Vagina (tissue), 2 donors: ENCODE results near the gene CCDC92B. TPM values are rescaled to one million over a fixed set of nuclear protein-coding genes. Genes with fewer than 3 reads are reported as not detected.

Experiments used
- DNase-seq, 2 donors: peaks; one replicate each; pipeline ENCODE4 v3.0.0-alpha.2; 2017; ENCODE audit errors: extremely low spot score in 2 of 2
- H3K27ac ChIP-seq: fragments of 200-600 bp; sonication (generic); one replicate; pipeline ENCODE4 v1.5.1; 2019
- H3K27me3 ChIP-seq: fragments of 200-600 bp; sonication (generic); one replicate; pipeline ENCODE4 v1.5.1; 2019
- H3K36me3 ChIP-seq, 2 donors: fragments of 200-600 bp; sonication (generic); one replicate each; pipeline ENCODE4 v1.5.1; 2017 to 2019
- H3K4me1 ChIP-seq: fragments of 200-600 bp; sonication (generic); one replicate; pipeline ENCODE4 v1.5.1; 2019
- H3K4me3 ChIP-seq, 2 donors: fragments of 200-600 bp; sonication (generic); 1 replicate in 1 of 2; 2 replicates in 1 of 2; pipeline ENCODE4 v1.5.1; 2016 to 2019
- H3K9me3 ChIP-seq: fragments of 200-600 bp; sonication (generic); one replicate; pipeline ENCODE4 v1.5.1; 2019
- POLR2A ChIP-seq, 2 donors: fragments of 450-650 bp; IDR thresholded peaks; one replicate each; pipeline ENCODE4 v1.6.1; 2017; ENCODE audit warnings: antibody characterized with exemption in 2 of 2, mild to moderate bottlenecking in 2 of 2, moderate library complexity in 2 of 2
- POLR2AphosphoS5 ChIP-seq, 2 donors: sonication (generic); formaldehyde crosslinking; IDR thresholded peaks; one replicate each; pipeline ENCODE4 v1.9.0; 2017; ENCODE audit warnings: antibody characterized with exemption in 2 of 2, mild to moderate bottlenecking in 2 of 2, low read depth in 1 of 2; ENCODE audit not compliant: insufficient read depth in 1 of 2
- intact Hi-C: fragments of 100-400 bp; cut with DNase I; formaldehyde crosslinking; loops from one replicate; pipeline ENCODE4 v1.15.1; 2023
- total RNA-seq: library from RNA; depleted of rRNA; stranded (reverse); fragments of >200 nt; gene quantifications from one replicate; pipeline ENCODE4 v1.2.3, GENCODE V29; 2016
- TF ChIP-seq, protein P1 (sequence below), 3 experiments: fragments of 450-650 bp in 2 of 3; fragments of 200-600 bp in 1 of 3; sonication (generic) in 1 of 3; IDR thresholded peaks; one replicate each; pipeline ENCODE4 v1.5.1; 2017 to 2019; ENCODE audit warnings: antibody characterized with exemption in 3 of 3, mild to moderate bottlenecking in 2 of 3, moderate library complexity in 2 of 3

CCDC92B gene
- total RNA-seq, 1 donor from 2014 or later, result 0.25 TPM

DNA sequence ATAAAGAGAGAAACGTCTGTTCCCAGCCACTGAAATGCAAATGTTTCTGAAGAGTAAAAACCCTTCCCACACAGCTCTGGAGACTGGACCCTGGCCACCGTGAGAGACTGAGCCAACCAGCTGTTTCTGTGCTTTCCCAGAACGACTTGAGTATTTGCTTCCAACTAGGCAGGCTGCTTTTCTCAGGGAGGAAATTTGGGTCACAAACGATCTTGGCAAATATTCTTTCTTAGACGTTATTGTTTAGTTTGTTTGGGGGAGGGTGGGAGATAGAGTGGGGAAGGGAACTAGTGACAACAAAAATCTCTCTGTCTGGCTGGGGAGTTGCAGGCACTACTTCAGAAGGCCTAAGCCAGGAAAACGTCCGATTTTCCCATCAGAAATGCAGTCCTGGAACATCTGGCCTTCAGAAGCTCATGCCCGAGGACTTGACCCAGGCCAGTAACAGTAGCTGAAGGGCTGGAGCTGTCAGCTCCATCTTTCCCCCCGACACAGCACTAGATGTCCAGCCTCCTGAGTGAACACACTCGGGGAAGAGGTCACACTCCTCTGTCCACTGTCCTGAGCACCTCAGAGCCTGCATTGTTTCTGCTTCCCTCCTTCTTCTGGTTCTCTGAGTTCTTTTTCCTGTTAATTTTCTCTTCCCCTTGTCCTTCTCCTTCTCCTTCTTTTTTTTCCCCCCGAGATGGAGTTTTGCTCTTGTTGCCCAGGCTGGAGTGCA is 4.0 kb downstream of the CCDC92B start:
- Histone ChIP-seq H3K36me3 (no peaks in the 10 kb centered on the region), H3K4me1 (peaks cover 5% of the 10 kb centered on the region), H3K9me3 (no peaks in the 10 kb centered on the region), H3K27me3 (no peaks in the 10 kb centered on the region), H3K27ac (no peak overlapping the region), H3K4me3 (no peak overlapping the region)
- TF ChIP-seq POLR2A (IDR thresholded peaks at IDR 0.05) (no peak), POLR2AphosphoS5 (IDR thresholded peaks at IDR 0.05; ENCODE audit: insufficient read depth in 1 of 2, low read depth in 1 of 2) (no peak)
- TF ChIP-seq, protein P1, sequence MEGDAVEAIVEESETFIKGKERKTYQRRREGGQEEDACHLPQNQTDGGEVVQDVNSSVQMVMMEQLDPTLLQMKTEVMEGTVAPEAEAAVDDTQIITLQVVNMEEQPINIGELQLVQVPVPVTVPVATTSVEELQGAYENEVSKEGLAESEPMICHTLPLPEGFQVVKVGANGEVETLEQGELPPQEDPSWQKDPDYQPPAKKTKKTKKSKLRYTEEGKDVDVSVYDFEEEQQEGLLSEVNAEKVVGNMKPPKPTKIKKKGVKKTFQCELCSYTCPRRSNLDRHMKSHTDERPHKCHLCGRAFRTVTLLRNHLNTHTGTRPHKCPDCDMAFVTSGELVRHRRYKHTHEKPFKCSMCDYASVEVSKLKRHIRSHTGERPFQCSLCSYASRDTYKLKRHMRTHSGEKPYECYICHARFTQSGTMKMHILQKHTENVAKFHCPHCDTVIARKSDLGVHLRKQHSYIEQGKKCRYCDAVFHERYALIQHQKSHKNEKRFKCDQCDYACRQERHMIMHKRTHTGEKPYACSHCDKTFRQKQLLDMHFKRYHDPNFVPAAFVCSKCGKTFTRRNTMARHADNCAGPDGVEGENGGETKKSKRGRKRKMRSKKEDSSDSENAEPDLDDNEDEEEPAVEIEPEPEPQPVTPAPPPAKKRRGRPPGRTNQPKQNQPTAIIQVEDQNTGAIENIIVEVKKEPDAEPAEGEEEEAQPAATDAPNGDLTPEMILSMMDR (IDR thresholded peaks at IDR 0.05), result no peak
- intact Hi-C loops, result no loop called here
- no peak for DNase-seq

DNA sequence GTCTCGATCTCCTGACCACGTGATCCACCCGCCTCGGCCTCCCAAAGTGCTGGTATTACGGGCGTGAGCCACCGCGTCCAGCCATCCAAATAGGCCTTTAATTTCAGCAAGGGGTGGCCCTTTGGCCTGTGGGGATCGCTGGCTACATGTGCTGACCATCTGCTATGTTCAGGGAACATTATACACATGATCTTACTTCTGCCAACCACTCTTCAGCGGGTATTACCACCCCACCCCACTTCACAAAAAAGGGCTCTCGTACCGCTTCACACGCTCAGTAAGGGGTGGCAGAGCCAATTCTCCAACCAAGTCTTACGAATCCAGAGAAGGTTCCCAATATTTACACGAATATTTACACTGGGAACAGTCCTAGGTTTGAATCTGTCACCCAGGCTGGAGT is 11.8 kb downstream of the CCDC92B start:
- intact Hi-C loops, result no loop called here
- DNase-seq, result no peak
- no peak overlapping the region for H3K4me3 ChIP-seq
- no peaks in the 10 kb centered on the region for H3K36me3 ChIP-seq
- H3K9me3 ChIP-seq, result no peaks in the 10 kb centered on the region
- no peak overlapping the region for H3K27ac ChIP-seq
- H3K4me1 ChIP-seq, result no peaks in the 10 kb centered on the region
- no peak for TF ChIP-seq POLR2A (IDR thresholded peaks at IDR 0.05)
- no peak for TF ChIP-seq POLR2AphosphoS5 (IDR thresholded peaks at IDR 0.05; ENCODE audit: insufficient read depth in 1 of 2, low read depth in 1 of 2)
- TF ChIP-seq, protein P1 (IDR thresholded peaks at IDR 0.05), result no peak
- H3K27me3 ChIP-seq, result no peaks in the 10 kb centered on the region

DNA sequence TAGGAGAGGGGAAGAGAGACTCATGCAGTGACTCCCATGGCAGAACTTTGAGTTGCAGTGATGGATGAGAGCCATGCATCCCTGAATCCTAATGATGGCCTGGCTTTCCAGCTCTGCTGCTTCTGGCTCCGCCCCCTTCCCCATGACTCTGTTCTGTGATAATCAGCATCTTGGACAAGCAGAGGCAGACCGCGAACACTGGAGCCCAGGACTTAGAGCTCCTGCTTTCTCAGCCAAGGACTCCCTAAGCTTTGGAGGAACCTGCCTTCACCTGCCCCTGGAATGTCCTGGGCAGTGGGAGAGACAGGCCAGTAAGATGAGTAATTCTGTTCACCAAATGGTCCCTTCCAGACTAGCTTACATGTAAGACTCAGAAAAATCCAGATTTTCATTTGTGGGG is 12.5 kb downstream of the CCDC92B start:
- H3K36me3 ChIP-seq, result no peaks in the 10 kb centered on the region
- no peaks in the 10 kb centered on the region for H3K27me3 ChIP-seq
- intact Hi-C loops, result no loop called here
- H3K9me3 ChIP-seq, result no peaks in the 10 kb centered on the region
- no peak for DNase-seq
- H3K4me1 ChIP-seq, result no peaks in the 10 kb centered on the region
- TF ChIP-seq, protein P1 (IDR thresholded peaks at IDR 0.05), result no peak
- TF ChIP-seq POLR2A (IDR thresholded peaks at IDR 0.05), result no peak
- no peak for TF ChIP-seq POLR2AphosphoS5 (IDR thresholded peaks at IDR 0.05; ENCODE audit: insufficient read depth in 1 of 2, low read depth in 1 of 2)
- no peak overlapping the region for H3K4me3 ChIP-seq
- no peak overlapping the region for H3K27ac ChIP-seq

DNA sequence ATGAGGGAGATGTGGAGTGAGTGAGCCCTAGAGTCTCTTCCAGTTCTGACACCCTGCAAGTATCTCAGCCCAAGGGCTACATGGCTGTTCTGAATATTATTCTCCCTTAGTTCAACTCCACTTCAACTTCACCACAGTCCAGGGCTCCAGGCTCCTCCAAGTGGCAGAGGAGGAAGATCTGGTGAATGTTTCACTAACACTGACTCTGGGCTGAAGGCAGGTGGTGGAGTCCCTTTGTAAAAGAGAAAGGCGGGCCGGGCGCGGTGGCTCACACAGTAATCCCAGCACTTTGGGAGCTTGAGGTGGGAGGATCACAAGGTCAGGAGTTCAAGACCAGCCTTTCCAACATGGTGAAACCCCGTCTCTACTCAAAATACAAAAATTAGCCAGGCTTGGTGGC is 13.6 kb downstream of the CCDC92B start:
- no peak for DNase-seq
- Histone ChIP-seq H3K4me3 (no peak overlapping the region), H3K9me3 (no peaks in the 10 kb centered on the region), H3K27me3 (no peaks in the 10 kb centered on the region), H3K27ac (no peak overlapping the region), H3K4me1 (no peaks in the 10 kb centered on the region), H3K36me3 (no peaks in the 10 kb centered on the region)
- TF ChIP-seq, protein P1 (IDR thresholded peaks at IDR 0.05), result no peak
- TF ChIP-seq POLR2A (IDR thresholded peaks at IDR 0.05) (no peak), POLR2AphosphoS5 (IDR thresholded peaks at IDR 0.05; ENCODE audit: insufficient read depth in 1 of 2, low read depth in 1 of 2) (no peak)
- intact Hi-C loops, result no loop called here

DNA sequence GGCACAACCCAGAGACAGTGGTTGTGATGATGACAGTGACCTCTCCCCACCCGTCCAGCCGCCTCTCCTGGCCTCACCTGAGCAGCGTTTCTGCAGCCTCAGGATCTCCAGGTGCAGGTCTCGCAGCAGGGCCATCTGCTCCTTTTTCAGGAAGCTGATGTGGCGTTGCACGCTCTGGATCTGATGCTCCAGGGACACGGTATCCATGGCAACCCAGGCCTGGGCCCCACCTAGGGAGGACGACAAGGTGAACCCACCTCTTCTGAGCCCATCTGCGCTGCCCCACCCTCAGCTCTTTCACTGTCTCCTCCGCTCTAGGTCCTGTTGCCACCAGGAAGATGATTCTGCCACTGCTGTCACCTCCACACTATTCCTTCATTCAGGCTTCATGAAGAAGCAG is 14.5 kb downstream of the CCDC92B start:
- Histone ChIP-seq H3K27ac (no peak overlapping the region), H3K27me3 (no peaks in the 10 kb centered on the region), H3K9me3 (no peaks in the 10 kb centered on the region), H3K36me3 (no peaks in the 10 kb centered on the region), H3K4me1 (no peaks in the 10 kb centered on the region), H3K4me3 (no peak overlapping the region)
- intact Hi-C loops, result no loop called here
- no peak for DNase-seq
- no peak for TF ChIP-seq POLR2A (IDR thresholded peaks at IDR 0.05)
- TF ChIP-seq, protein P1 (IDR thresholded peaks at IDR 0.05), result no peak
- TF ChIP-seq POLR2AphosphoS5 (IDR thresholded peaks at IDR 0.05; ENCODE audit: insufficient read depth in 1 of 2, low read depth in 1 of 2), result no peak
